A549 (cell line): ENCODE results near the gene HS6ST3.

Experiments
- CHD2 ChIP-seq: fragments of 150-350 bp; IDR thresholded peaks from 2 replicates; pipeline ENCODE4 v1.6.1; 2014; ENCODE audit warnings: low read length; ENCODE audit not compliant: partially characterized antibody
- CTCF ChIP-seq: fragments of >200 bp; sonication (Bioruptor Twin); formaldehyde crosslinking; IDR thresholded peaks from 3 replicates; pipeline ENCODE4 v1.5.1; 2016
- EP300 ChIP-seq, 2 experiments: fragments of >200 bp; sonication (Bioruptor Twin); formaldehyde crosslinking; IDR thresholded peaks; 2 replicates in 1 of 2; 3 replicates in 1 of 2; pipeline ENCODE4 v1.6.1; 2016 to 2017
- ESRRA ChIP-seq: fragments of 150-350 bp; IDR thresholded peaks from 2 replicates; pipeline ENCODE4 v1.6.1; 2014; ENCODE audit warnings: mild to moderate bottlenecking, low read length, borderline replicate concordance
- NFE2L2 ChIP-seq: fragments of 150-350 bp; conservative IDR thresholded peaks from 2 replicates; pipeline ENCODE4 v1.6.1; 2014; ENCODE audit warnings: low read length
- POLR2A ChIP-seq: IDR thresholded peaks from 2 replicates; pipeline ENCODE4 v1.6.1; 2012; ENCODE audit warnings: mild to moderate bottlenecking, low read length
- RAD21 ChIP-seq, 2 experiments: fragments of >200 bp in 1 of 2; sonication (Bioruptor Twin) in 1 of 2; formaldehyde crosslinking in 1 of 2; IDR thresholded peaks in 1 of 2; conservative IDR thresholded peaks in 1 of 2; 2 replicates in 1 of 2; 3 replicates in 1 of 2; pipeline ENCODE4 v1.6.1; 2012 to 2018; ENCODE audit warnings: inconsistent platforms in 1 of 2
- RARB ChIP-seq: fragments of 250-450 bp; sonication (Bioruptor Pico); IDR thresholded peaks from 2 replicates; pipeline ENCODE4 v1.8.0; 2021; ENCODE audit warnings: mild to moderate bottlenecking, moderate library complexity
- RCOR1 ChIP-seq: fragments of 150-350 bp; IDR thresholded peaks from 2 replicates; pipeline ENCODE4 v1.6.1; 2014; ENCODE audit warnings: antibody characterized with exemption, low read length, low read depth
- USF2 ChIP-seq: fragments of 450-650 bp; IDR thresholded peaks from 2 replicates; pipeline ENCODE4 v1.6.1; 2014; ENCODE audit warnings: antibody characterized with exemption
- TF ChIP-seq, protein P1 (sequence below): fragments of 250-450 bp; sonication (Bioruptor Pico); IDR thresholded peaks from 2 replicates; pipeline ENCODE4 v1.5.0; 2020; ENCODE audit warnings: low read depth, mild to moderate bottlenecking, moderate library complexity
- TF ChIP-seq, protein P2 (sequence below): fragments of 200-600 bp; sonication (generic); IDR thresholded peaks from 2 replicates; pipeline ENCODE4 v1.6.1; 2016; ENCODE audit warnings: antibody characterized with exemption, mild to moderate bottlenecking, moderate library complexity

DNA sequence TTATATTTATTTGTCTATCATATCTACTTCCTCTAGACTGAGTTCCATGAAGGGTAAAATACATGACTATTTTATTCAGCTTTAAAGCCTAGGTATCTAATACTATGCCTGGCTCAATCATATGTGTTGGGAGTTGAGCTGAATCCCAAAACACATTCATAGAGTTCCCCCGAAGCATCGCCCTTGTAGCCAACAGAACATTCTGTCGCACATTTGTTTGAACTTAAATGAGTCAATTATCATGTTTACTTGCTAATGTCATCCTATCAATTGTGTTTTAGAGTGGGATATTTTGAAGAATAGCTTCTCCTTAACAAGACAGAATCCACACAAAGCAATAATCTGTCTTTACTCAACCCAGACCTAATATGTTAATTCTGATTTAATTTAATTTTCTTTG is 252.4 kb downstream of the HS6ST3 start:
- TF ChIP-seq USF2 (no peak), POLR2A (no peak), CTCF (no peak), RCOR1 (no peak), EP300 (IDR thresholded peaks at IDR 0.05) (no peak), NFE2L2 (no peak), RAD21 (conservative IDR thresholded peaks at IDR 0.05 in 1 of 2, IDR thresholded peaks at IDR 0.05 in 1 of 2) (no peak), ESRRA (no peak), CHD2 (no peak), RARB (CRISPR knock-in tag) (no peak)
- TF ChIP-seq, protein P1, sequence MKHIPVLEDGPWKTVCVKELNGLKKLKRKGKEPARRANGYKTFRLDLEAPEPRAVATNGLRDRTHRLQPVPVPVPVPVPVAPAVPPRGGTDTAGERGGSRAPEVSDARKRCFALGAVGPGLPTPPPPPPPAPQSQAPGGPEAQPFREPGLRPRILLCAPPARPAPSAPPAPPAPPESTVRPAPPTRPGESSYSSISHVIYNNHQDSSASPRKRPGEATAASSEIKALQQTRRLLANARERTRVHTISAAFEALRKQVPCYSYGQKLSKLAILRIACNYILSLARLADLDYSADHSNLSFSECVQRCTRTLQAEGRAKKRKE (CRISPR knock-in tag): no peak
- TF ChIP-seq, protein P2, sequence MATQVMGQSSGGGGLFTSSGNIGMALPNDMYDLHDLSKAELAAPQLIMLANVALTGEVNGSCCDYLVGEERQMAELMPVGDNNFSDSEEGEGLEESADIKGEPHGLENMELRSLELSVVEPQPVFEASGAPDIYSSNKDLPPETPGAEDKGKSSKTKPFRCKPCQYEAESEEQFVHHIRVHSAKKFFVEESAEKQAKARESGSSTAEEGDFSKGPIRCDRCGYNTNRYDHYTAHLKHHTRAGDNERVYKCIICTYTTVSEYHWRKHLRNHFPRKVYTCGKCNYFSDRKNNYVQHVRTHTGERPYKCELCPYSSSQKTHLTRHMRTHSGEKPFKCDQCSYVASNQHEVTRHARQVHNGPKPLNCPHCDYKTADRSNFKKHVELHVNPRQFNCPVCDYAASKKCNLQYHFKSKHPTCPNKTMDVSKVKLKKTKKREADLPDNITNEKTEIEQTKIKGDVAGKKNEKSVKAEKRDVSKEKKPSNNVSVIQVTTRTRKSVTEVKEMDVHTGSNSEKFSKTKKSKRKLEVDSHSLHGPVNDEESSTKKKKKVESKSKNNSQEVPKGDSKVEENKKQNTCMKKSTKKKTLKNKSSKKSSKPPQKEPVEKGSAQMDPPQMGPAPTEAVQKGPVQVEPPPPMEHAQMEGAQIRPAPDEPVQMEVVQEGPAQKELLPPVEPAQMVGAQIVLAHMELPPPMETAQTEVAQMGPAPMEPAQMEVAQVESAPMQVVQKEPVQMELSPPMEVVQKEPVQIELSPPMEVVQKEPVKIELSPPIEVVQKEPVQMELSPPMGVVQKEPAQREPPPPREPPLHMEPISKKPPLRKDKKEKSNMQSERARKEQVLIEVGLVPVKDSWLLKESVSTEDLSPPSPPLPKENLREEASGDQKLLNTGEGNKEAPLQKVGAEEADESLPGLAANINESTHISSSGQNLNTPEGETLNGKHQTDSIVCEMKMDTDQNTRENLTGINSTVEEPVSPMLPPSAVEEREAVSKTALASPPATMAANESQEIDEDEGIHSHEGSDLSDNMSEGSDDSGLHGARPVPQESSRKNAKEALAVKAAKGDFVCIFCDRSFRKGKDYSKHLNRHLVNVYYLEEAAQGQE: no peak
